Activated T-cell treated with anti-CD3 and anti-CD28 coated beads, Interleukin-2, amount 50 U/mL, for 1 hour (primary cell): Measurements from ENCODE around the gene LIPA.
A peak's percentile ranks its signal among the peaks of the same experiment; 100 is the strongest.
"Not testable (repeated sequence)": the region's sequence is repeated elsewhere in the genome, so short reads cannot be mapped to it uniquely, and the experiment has no call there.

Experiments used
- DNase-seq: peaks from one replicate; pipeline ENCODE4 v3.0.0-alpha.2; 2020

LIPA gene

DNA sequence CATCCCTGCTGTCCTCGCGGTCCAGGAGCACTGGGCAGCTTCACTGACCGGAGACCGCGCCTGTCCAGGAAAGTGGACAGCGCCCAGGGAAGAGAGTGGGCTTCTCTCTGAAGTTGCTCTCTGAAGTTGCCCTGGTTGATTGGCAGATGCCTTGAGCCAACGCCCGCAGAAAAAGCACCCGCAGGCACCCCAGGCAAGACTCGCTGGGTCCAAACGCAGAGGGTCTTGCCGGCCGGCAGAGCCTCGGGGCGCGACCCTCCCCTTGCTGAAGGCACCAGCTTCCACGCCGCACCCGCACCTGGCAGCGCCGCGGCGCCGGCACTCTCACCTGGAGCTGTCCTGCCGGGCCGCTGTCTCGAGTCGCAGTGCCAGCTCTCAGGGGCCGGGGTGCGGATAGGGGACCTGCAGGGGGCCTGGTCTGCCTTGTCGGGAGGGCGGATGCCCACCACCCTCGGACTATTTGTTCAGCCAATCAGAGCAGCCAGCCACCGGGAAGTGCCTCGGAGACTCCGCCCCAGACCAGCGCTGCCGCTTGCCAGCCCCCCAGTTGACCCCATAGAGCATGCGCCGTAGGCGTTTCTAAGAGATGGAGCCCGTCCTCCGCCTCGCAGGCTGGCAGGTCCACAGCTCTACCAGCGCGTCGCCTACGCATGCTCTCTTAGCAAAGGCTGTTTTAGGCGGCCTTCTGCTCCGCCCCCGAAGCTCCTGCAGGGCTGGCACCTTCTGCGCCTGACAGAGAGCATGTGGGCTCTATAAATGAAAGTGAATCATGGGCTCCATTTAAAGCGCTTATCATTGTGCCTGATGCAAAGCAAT lies at the start of gene LIPA:
TSS of gene LIPA (minus strand) at position 367 of the 816 bp plus-strand sequence. CDS start 4,127 bp downstream, outside the sequence.
- peak; percentile 91 for DNase-seq

DNA sequence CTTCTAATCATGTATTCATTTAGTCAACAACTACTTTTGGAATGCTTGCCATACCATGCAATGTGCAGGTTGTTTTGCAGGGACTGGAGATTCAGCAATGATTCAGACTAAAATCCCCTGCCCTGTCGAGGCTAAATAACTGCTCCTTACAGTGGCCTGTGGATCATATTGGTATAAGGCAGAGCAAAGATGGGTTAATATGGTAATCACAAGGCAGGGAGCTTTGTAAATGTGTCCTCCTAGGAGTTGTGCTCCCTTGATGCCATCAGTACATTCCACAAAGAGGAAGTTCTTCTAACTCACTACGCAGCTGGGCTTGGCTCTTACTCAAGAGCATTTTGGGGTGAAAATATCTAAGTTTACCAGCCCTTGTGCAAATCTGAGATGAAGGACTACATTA lies 49.7 kb upstream of the LIPA start:
- DNase-seq, result no peak

DNA sequence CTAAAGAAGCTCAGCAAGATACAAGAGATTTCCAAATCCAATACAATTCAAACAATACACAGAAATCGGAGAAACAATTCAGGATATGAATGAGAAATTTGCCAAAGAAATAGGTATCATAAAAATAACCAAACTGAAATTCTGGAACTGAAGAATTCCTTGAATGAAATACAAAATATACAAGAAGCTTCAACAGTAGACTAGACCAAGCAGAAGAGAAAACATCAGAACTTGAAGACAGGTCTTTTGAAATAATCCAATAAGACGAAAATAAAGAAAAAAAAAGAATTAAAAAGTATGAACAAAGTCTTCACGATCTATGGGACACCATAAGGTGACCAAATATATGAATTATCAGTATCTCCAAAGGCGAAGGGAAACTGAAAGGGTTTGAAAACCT lies 47.5 kb upstream of the LIPA start:
- DNase-seq, result no peak

GRCh38 chr10:89297791-89298190 lies 46.2 kb upstream of the LIPA start:
- DNase-seq, result no peak

GRCh38 chr10:89297356-89297755 lies 45.8 kb upstream of the LIPA start:
- DNase-seq, result no peak

DNA sequence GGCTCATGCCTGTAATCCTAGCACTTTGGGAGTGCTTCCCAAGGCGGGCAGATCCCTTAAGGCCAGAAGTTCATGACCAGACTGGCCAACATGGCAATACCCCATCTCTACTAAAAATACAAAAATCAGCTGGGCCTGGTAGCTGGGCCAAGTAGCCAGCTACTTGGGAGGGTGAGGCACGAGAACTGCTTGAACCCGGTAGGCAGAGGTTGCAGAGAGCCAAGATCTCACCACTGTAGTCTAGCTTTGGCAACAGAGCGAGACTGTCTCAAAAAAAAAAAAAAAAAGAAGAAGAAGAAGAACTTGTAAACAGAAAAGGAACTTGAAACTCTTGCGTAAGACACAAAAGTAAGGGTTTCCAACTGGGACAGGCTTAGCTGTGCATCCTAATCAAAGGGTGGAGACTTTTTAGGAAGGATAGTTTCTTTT lies 44.7 kb upstream of the LIPA start:
- no peak for DNase-seq

DNA sequence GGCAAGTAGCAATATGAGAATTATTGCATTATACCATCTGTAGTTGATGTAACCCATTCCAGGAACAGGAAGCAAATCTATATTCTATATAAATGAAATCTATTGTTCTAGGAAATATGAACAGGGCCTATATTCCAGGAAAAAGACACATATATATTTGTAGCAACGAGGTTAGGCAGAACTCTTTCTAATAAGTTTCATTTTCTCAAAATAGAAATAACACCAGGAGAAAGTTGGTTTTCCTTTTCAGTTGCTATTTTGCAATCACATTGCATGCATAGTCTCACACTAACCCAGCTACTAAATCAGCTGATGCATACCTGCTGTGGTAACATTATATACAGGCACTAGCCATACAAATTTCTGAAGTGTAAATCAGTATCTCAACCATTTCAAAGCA lies 44.0 kb upstream of the LIPA start:
- no peak for DNase-seq

DNA sequence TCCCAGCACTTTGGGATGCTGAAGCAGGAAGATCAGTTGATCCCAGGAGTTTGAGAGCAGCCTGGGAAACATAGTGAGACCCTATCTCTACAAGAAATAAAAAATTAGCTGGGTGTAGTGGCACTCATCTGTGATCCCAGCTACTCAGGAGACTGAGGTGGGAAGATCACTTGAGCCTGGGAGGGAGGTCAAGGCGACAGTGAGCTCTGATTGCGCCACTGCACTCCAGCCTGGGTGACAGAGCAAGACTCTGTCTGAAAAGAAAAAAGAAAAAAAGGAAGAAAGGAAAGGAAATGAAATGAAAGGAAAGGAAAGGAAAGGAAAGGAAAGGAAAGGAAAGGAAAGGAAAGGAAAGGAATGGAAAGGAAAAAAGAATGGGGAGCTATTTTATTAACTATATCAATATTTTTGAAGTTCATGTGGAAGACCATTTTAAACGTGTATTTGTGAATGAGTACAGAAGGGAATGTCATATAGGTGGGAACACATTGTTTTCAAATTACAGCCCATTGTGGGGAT lies 43.2 kb upstream of the LIPA start:
- DNase-seq, result no peak

GRCh38 chr10:89285303-89285702 lies 33.7 kb upstream of the LIPA start:
- not testable (repeated sequence) for DNase-seq

- not testable (repeated sequence) for DNase-seq
These were observed 33.1 kb upstream of the LIPA start for GRCh38 chr10:89284711-89285110.

- no peak for DNase-seq
These were observed 32.4 kb upstream of the LIPA start for GRCh38 chr10:89283936-89284475.

DNA sequence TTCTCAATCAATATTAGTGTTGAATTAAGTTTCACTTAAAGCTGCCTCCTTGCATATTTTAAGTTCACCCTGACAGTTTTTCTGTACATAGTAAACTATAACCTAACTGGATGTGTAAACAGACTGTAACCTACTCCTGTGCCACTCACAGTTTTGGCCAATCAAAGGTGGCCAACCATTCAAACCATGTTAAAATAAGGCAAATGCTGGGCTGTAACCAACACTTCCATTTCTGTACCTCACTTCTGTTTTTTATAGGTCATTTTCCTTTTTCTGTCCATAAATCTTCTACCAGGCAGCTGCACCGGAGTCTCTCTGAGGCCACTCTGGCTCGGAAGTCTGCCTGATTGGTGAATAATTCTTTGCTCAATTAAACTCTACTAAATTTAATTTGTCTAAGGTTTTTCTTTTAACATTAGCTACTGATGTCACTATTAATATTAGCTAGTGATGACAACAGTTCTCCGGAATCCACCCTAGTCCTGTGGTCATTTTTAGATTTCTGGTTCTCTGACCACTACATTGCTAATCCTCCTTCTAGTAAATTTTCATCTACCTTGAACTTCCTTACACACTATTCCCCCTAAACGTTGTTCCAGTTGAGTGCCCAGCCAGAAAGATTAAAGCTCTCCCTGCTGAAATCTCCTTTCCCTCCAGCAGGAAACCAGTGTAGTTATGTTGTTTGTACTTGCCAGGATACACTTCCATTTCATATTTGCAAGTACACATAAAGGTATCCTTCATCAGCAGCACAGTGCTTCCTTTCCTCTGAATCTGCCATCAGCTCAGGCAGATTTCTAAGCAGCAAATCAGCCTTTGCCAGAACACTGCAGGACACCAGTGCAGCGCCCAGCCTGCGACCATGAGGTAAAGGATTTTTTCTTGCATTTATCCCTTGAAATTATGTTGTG lies 31.7 kb upstream of the LIPA start:
- no peak for DNase-seq

DNA sequence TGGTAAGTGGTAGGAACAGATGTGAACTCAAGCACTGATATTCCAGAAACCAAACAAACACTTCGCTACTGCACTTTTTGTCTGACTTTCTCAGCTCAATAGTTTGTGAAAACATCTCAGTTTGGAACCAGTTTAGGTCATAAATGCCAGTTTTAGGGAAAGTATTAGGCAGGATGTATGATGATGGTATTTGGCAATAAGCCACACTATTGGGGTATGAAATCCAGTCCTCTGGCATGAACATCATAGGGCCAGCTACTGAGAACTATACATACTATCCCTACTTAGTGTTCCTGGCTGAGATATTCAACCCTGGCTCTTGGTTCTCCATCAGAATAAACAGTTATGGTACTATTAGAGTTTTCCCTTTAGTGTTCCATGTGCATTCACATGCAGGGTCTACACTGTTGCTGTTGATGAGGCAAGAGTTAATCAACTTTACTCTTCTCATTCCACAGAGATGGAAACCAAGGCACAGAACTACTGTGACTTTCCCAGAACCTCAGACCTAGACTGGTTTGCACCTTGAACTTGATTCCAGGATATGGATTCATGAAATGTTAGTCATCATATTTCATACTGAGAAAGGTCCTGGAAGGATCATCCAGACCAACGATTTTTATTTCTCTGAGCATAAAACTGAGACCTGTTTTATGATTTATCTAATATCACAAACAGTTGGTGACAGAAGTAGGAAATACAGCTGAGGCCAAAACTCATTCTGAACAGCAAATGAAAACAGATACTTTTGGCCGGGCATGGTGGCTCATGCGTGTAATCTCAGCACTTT lies 30.2 kb upstream of the LIPA start:
- DNase-seq, result no peak

- no peak for DNase-seq
These were observed 28.9 kb upstream of the LIPA start for GRCh38 chr10:89280508-89280907.

DNA sequence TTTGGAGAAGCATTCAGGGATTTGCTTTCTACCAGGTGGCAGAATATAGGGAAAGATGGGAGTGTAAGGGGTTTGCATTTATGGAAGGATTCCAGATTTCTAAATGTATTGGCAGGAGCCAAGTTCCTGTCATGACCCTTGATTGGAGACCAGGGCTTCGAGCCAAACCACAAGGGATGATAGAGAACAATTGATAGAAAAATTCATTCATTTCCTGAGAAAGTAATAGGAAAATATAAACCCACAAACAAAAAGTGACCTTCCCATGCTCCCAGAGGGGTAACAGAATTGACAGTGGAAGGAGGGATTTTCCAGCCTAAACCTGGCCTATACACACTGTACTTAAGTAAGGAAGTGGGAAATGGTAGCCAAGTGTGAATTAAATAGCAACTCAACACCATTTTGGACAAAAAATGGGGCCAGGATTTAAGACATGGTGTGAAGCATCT lies 27.9 kb upstream of the LIPA start:
- DNase-seq, result no peak

- no peak for DNase-seq
These were observed 27.4 kb upstream of the LIPA start for GRCh38 chr10:89278900-89279392.

GRCh38 chr10:89278034-89278535 lies 26.5 kb upstream of the LIPA start:
- no peak for DNase-seq

GRCh38 chr10:89275383-89275782 lies 23.8 kb upstream of the LIPA start:
- DNase-seq, result no peak

GRCh38 chr10:89274928-89275327 lies 23.4 kb upstream of the LIPA start:
- no peak for DNase-seq

DNA sequence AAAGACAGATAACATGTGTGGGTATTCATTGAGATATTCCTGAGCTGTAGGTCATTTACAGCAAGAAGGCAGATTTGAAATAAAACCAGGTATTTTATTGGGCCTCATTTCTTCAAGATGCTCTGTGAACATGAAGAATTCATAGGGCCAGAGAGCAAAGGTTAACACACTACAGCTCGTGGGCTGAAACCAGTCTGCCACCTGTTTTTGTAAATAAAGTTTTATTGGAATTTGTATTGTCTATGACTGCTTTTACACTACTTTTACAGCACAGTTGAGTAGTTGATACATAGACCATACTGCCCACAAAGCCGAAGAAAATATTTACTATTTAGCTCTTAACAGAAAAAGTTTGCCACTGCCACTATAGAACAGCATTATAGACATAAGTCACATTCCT lies 22.1 kb upstream of the LIPA start:
- DNase-seq, result no peak

DNA sequence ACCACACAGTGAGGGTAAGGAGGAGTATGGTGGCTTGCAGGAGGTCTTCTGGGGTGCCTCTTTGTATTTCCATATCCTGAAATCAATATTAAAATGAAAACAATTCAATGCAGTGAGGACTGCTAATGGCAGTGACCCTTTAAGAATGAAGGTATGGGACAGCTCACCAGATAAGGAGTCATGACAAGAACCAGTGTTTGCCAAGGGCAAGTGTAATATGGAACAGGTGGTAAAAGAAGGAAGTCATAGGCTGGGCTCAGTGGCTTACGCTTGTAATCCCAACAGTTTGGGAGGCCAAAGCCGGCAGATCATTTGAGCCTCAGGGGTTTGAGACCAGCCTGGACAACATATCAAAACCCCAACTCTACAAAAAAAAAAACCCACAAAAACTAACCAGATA lies 20.0 kb upstream of the LIPA start:
- no peak for DNase-seq

- DNase-seq, result no peak
These were observed 18.5 kb upstream of the LIPA start for GRCh38 chr10:89270153-89270483.
